Cortex of kidney (tissue), 1 donor: ENCODE results near the gene NRXN3.
"Not testable (repeated sequence)": the region's sequence is repeated elsewhere in the genome, so short reads cannot be mapped to it uniquely, and the experiment has no call there.

Experiments
- DNase-seq: peaks from one replicate; lab custom pipeline; 2025; lab: John Stamatoyannopoulos, UW

Gene NRXN3

DNA sequence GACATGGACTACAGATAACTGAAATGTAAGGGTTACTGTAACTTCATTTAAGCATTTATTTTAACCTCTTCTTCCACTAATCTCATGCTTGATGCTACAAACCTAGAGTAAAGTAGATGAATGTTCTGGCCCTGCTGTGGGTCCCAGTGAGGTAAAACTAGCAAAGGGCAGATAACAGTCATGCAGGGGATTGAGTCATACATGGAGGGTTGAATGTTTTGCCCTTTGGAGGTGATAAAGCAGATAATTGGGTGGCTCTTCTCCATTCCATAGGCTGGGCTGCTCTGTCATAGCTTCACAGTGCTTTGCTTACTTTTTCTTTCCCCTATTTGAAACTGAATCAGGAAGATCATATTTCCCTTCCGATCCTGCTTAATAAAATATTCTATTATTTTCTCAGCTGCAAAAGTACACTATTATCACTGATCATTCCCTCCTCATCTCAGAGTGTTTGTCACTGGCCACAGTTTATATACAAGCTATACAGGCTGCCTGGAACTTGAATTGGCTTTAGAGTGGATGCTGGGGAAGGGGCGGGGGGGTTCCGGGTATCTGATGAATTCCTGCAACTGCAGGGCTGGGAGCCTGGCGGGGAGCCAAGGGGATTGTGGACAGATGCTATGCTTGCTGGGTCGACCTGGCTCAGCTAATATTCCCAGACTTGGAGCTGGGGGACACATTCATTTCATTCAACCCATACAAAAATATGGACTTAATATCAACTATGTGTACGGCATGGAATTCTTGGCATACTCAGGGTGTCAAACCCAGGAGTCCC is 235.1 kb downstream of the NRXN3 start:
- DNase-seq = no peak

DNA sequence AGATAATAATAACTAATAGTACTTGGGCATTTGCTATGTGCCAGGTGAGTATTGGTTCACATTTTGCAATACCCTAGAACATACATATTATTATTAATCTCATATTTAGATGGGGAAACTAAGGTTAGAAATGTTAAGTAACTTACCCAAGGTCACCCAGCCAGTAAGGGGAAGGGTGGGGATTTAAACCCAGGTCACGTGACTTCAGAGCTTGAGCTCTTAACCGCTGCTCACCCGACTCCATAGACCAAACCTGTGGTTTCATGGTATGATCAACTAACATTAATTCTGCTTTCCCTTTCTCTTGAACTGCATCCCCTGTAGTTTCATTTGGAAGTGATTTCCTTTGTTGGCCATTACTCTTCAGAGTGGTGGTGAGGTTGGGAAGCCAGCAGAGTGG is 242.3 kb downstream of the NRXN3 start:
- DNase-seq = no peak

DNA sequence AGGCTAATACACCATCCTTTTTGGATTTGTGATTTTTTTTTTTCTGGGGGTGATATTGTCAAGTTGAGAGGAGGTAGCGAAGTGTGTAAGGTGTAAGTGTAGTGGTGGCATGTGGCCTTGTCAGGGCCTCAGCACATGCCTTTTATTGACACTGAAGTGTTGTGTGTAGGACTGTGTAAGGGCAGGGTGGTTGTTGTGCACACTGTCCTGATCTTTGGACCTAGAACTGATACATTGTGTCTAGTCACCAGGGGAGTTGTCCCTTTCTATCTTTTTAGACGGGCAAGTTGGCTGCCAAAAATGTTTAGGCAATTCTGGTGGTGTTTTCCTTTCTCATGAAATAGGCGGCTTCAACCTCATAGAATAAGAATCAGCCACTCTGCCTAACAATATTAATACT is 244.0 kb downstream of the NRXN3 start:
- no peak for DNase-seq

- DNase-seq = no peak
Measured at GRCh38 chr14:78417532-78417931, 247.4 kb downstream of the NRXN3 start.

DNA sequence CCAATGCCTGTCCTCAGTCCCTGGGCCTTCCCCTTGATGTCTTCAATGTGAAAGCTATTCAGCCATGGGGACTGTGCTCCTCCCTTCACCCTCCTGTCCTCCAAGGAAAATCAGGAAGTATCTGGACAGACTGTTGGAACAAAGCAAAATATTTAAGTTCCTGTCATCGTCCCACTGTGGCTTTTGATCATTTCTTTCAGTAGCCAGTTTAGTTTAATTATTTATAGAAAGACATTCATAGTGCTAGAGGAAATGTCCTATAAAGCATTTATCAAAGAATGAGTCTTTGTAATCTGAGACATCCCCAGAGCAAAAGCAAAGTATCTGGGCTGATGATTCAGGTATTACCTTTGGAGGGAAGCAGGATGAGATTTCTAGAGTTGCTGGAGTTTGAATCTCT is 254.1 kb downstream of the NRXN3 start:
- DNase-seq = no peak

DNA sequence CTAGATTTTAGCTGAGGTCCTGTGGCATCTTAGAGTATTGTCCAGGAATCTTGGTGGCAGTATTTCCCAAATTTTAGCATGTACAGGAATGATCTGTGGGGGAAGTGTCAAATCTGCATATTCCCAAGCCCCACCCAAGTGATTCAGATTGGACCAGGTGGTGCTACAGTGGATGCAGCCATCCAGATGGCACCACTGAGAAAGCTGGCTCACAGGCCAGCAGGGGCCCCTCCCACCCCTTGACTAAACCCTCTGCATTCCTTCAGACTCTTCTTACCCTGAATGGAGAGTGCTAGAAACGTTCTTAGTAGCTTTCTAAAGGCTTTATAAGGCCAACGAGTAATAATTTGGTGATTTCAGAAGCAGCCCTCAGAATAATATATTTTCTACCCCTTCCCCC is 255.2 kb downstream of the NRXN3 start:
- DNase-seq = no peak

- no peak for DNase-seq
Measured at GRCh38 chr14:78425782-78426181, 255.6 kb downstream of the NRXN3 start.

DNA sequence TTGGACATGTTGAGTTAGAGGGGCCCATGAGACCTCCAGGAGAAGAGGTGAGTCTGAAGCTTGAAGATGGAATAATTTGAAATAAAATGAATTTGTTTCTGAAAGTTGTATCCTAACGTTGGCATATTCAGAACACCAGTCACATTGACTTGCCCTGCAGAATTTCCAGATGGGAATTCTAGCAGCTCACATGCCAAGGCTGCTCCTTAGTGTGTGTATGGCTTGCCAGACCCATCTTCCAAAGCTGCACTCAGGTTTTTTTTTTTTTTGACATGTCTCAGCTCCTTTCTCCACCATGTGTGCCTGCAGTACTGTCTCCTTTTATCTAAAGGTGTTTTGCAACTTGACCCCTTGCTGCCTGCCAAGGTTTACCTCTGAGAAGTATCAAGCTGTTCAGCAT is 261.9 kb downstream of the NRXN3 start:
- no peak for DNase-seq

- not testable (repeated sequence) for DNase-seq
Measured at GRCh38 chr14:78437448-78437847, 267.3 kb downstream of the NRXN3 start.

GRCh38 chr14:78440356-78440894 is 270.3 kb downstream of the NRXN3 start:
- DNase-seq = no peak

- no peak for DNase-seq
Measured at GRCh38 chr14:78443834-78444233, 273.7 kb downstream of the NRXN3 start.

- DNase-seq = no peak
Measured at GRCh38 chr14:78445275-78445674, 275.1 kb downstream of the NRXN3 start.

GRCh38 chr14:78446807-78447206 is 276.6 kb downstream of the NRXN3 start:
- no peak for DNase-seq

- no peak for DNase-seq
Measured at GRCh38 chr14:78448164-78449094, 278.3 kb downstream of the NRXN3 start.

DNA sequence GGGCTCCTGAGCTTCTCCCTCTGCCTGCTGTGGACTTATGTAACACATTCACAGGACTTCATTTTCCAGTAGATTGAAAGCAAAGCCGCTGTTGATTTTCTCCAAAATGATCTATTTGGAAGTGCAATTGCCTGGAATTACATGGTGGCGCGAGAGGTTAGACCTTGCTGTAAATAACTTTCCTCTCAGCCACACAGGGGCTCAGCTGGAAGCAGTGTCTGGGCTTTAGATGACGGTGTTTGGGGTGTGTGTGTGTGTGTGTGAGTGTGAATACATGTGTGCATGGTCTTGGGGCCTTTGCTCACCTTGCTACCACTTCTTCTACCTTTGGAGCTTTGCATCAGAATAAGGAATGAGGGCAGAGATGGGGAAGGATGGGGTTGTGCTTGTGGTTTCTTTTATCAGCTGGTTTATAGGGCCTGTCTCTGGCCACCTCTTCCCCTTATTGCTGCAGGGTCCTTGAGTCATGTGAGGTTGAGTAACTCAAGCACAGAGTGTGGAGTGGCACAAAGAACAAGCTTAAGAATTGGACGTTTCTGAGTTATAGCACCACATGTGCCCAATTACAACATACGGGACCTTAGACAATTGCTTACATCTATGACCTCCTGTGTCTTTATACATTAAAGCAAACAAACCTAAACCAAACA is 280.6 kb downstream of the NRXN3 start:
- no peak for DNase-seq

DNA sequence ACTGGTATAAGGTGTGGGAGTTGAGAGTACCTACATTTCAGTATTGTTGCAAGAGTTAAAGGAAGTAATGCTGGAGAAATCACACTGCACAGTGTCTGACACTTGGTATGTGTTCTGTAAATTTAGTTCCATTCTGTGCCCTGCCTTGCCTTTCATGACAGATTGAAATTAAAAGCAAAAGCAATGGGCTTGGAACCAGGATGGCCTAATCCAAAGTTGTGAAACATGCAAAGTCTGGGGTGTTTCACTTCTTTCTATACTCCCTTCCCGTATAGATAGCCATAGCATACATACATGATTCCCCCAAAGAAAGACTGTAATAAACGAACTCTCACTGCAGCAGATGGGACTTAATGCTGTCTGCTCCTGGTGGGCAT is 281.1 kb downstream of the NRXN3 start:
- DNase-seq = no peak

- DNase-seq = no peak
Measured at GRCh38 chr14:78455896-78456435, 285.8 kb downstream of the NRXN3 start.

DNA sequence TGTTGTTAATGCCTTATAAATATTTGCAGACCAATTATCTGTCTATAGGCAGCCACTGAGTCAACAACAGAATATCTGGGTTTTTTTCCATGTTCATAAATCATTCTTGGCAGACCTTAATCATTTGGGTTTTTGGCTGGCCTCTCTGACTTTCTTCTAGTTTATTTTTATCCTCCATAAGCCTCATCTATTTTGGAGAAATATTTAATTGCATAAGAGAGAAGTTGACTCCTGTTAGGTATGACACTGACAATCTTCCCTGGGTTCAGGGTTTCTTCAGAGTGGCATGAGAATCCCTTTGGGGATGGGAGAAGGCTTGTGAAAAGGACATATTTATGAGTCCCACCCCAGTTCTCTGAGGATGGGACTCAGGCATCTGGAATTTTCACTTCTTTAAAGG is 299.8 kb downstream of the NRXN3 start:
- no peak for DNase-seq

DNA sequence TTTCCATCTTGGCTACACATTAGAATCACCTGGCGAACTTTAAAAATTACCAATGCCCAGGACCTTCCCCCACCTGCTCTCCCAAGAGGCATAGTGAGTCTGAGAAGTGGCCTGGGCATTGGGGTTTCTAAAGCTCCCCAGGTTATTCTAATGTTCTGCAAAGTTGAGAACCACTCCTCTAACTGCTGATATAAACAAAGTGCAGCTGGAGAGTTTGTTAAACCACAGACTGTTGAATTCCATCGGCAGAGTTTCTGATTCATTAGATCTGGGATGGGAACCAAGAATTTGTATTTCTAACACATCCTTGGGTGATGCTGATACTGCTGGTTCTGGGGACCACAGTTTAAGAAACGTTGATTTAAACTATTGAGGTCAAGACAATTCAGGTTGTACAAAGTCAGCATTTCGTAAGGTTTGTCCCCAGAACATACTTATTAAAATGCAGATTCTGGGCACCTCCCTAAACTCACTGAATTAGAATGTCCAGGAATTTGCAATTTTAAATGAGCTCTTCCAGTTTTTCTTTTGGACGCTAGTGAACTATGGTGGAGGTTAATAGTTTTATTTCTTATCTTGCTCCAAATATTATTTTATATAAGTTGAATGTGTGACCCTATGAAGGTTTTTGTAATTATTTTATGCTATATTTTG is 309.1 kb downstream of the NRXN3 start:
- DNase-seq = no peak

- DNase-seq = no peak
Measured at GRCh38 chr14:78484028-78484427, 313.9 kb downstream of the NRXN3 start.

GRCh38 chr14:78486081-78486480 is 315.9 kb downstream of the NRXN3 start:
- no peak for DNase-seq

DNA sequence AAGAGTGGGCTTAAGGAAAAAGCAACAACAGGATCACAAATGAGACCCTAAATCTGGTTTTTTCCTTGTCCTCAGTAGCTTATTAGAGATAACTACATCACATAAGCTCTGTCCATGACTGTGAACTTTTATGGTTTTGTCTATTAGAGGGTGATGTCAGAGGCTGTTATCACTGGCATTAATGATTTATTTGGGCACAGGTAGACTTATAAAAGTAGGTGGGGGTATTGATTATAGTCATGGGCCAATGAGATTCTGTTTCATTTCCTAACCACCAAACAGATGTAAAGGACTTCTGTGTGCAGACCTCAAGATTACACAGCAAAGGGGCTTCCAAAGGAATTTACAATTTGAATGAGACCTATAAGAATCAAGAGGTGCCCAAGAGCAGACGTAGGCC is 316.4 kb downstream of the NRXN3 start:
- no peak for DNase-seq
